GM12878 (cell line): Measurements from ENCODE around the gene TRIM41. TPM values are rescaled to one million over a fixed set of nuclear protein-coding genes. Genes with fewer than 3 reads are reported as not detected.
A peak's percentile ranks its signal among the peaks of the same experiment; 100 is the strongest.

Source experiments
- ATAC-seq: fragments of 200-7000 bp; cut with Tn5 transposase; 3 replicates; pipeline ENCODE4 v1.9.1; 2020; ENCODE audit warnings: mild to moderate bottlenecking, moderate library complexity
- Bru-seq: library from RNA; stranded (reverse); fragments of 400-500 nt; gene quantifications from one replicate; lab custom pipeline; 2021; lab: Mats Ljungman, UMichigan
- BruChase-seq, 2 experiments: library from RNA; stranded (reverse); fragments of 400-500 nt; gene quantifications; one replicate each; lab custom pipeline; 2021; lab: Mats Ljungman, UMichigan
- BruUV-seq: library from RNA; stranded (reverse); fragments of 400-500 nt; replicated peaks from 2 replicates; lab custom pipeline; 2021; lab: Mats Ljungman, UMichigan
- CTCF ChIA-PET: fragments of 300-600 bp; sonication (Branson Sonifier 250); formaldehyde crosslinking; extraction: SDS; loops from one replicate; lab custom pipeline; 2021; ENCODE audit warnings: inconsistent platforms; lab: Yijun Ruan, JAX
- POLR2A ChIA-PET: fragments of 350-600 bp; formaldehyde crosslinking; extraction: SDS; loops from one replicate; lab custom pipeline; 2021; ENCODE audit warnings: inconsistent platforms; lab: Charles Lee
- RAD21 ChIA-PET: fragments of 300-600 bp; sonication (Branson Sonifier 250); formaldehyde crosslinking; loops from one replicate; lab custom pipeline; 2023; ENCODE audit warnings: antibody characterized with exemption; ENCODE audit not compliant: unreplicated experiment; lab: Charles Lee
- SMC1A ChIA-PET: fragments of 300-600 bp; sonication (Branson Sonifier 250); formaldehyde crosslinking; loops from one replicate; lab custom pipeline; 2023; ENCODE audit not compliant: unreplicated experiment, uncharacterized antibody; lab: Charles Lee
- DNase-seq: peaks from one replicate; pipeline ENCODE4 v3.0.0-alpha.2; 2011; ENCODE audit warnings: low read depth, low spot score
- FAIRE-seq: peaks from 3 replicates; lab custom pipeline; 2011; peaks lifted over from hg19 to GRCh38; lab: Jason Lieb, UNC
- H2AFZ ChIP-seq: 2 replicates; pipeline ENCODE4 v1.6.0; 2011; ENCODE audit warnings: low read depth, low read length, control low read depth; ENCODE audit not compliant: control insufficient read depth
- H3K27ac ChIP-seq: 2 replicates; pipeline ENCODE4 v1.5.1; 2011; ENCODE audit warnings: control low read depth; ENCODE audit not compliant: control insufficient read depth, insufficient read depth
- H3K27me3 ChIP-seq, 2 experiments: replicated peaks in 1 of 2; 2 replicates each; pipeline versions ENCODE4 v1.6.0 to v1.6.1; 2011; ENCODE audit warnings: low read length in 1 of 2; ENCODE audit not compliant: control insufficient read depth in 2 of 2, insufficient read depth in 2 of 2
- H3K36me3 ChIP-seq, 2 experiments: 2 replicates each; pipeline ENCODE4 v1.5.1; 2011; ENCODE audit warnings: low read length in 1 of 2; ENCODE audit not compliant: control insufficient read depth in 2 of 2, insufficient read depth in 2 of 2
- H3K4me1 ChIP-seq: 2 replicates; pipeline ENCODE4 v1.6.1; 2011; ENCODE audit warnings: mild to moderate bottlenecking, low read length, moderate library complexity, mixed read lengths; ENCODE audit not compliant: control insufficient read depth, insufficient read depth
- H3K4me2 ChIP-seq: 2 replicates; pipeline ENCODE4 v1.6.0; 2011; ENCODE audit warnings: control low read depth; ENCODE audit not compliant: control insufficient read depth, insufficient read depth
- H3K4me3 ChIP-seq: fragments of 200-600 bp; sonication (generic); 2 replicates; pipeline ENCODE4 v1.5.1; 2016
- H3K79me2 ChIP-seq: 2 replicates; pipeline ENCODE4 v1.6.0; 2011; ENCODE audit warnings: low read length; ENCODE audit not compliant: control insufficient read depth, insufficient read depth
- H3K9ac ChIP-seq: 2 replicates; pipeline ENCODE4 v1.8.0; 2011; ENCODE audit warnings: low read length, control low read depth, mixed read lengths; ENCODE audit not compliant: control insufficient read depth, insufficient read depth
- H3K9me3 ChIP-seq: replicated peaks from 3 replicates; pipeline ENCODE4 v1.5.1; 2011; ENCODE audit warnings: mild to moderate bottlenecking, low read length; ENCODE audit not compliant: control insufficient read depth, insufficient read depth
- H4K20me1 ChIP-seq: 2 replicates; pipeline ENCODE4 v1.6.0; 2011; ENCODE audit not compliant: control insufficient read depth, insufficient read depth
- CEBPB ChIP-seq, 2 experiments: fragments of 150-350 bp in 1 of 2; IDR thresholded peaks; 2 replicates each; pipeline ENCODE4 v1.6.1; 2012 to 2014; ENCODE audit warnings: low read depth in 2 of 2, low read length in 2 of 2, borderline replicate concordance in 1 of 2, inconsistent platforms in 1 of 2
- CREM ChIP-seq: IDR thresholded peaks from 2 replicates; pipeline ENCODE4 v1.6.1; 2014; ENCODE audit warnings: antibody characterized with exemption, low read depth
- HCFC1 ChIP-seq: fragments of 150-350 bp; IDR thresholded peaks from 2 replicates; pipeline ENCODE4 v1.6.1; 2014; ENCODE audit warnings: low read length
- IKZF1 ChIP-seq: fragments of 450-650 bp; conservative IDR thresholded peaks from 2 replicates; pipeline ENCODE4 v1.6.1; 2017; ENCODE audit warnings: antibody characterized with exemption, mild to moderate bottlenecking
- NBN ChIP-seq: fragments of 450-650 bp; IDR thresholded peaks from 2 replicates; pipeline ENCODE4 v1.6.1; 2016
- RELA ChIP-seq: fragments of 450-650 bp; IDR thresholded peaks from 2 replicates; pipeline ENCODE4 v1.8.0; 2014; ENCODE audit warnings: borderline replicate concordance; ENCODE audit not compliant: partially characterized antibody
- RUNX3 ChIP-seq: IDR thresholded peaks from 2 replicates; pipeline ENCODE4 v1.6.1; 2012; ENCODE audit warnings: low read length, inconsistent platforms
- SUPT20H ChIP-seq: IDR thresholded peaks from 2 replicates; pipeline ENCODE4 v1.6.1; 2011; ENCODE audit warnings: low read depth, mild to moderate bottlenecking, low read length, moderate library complexity, borderline replicate concordance; ENCODE audit not compliant: control insufficient read depth
- WGBS: methylation state at CpG from one replicate; pipeline ENCODE4 v1.1.6; 2016; ENCODE audit warnings: low lambda C conversion rate; ENCODE audit not compliant: insufficient replicate concordance, insufficient coverage; ENCODE audit errors: missing lambda C conversion rate; 5-methylcytosine and 5-hydroxymethylcytosine counted together
- in situ Hi-C: fragments of 300-500 bp; cut with MboI; formaldehyde crosslinking; loops from 9 replicates; pipeline ENCODE4 v1.14.3; 2018; ENCODE audit warnings: mixed read lengths
- intact Hi-C: fragments of 100-400 bp; cut with micrococcal nuclease; formaldehyde crosslinking; loops from one replicate; pipeline ENCODE4 v1.14.2; 2022; ENCODE audit not compliant: unreplicated experiment
- long read RNA-seq, 2 experiments: library from polyadenylated mRNA; unstranded; transcript quantifications; one replicate each; pipeline ENCODE4 v2.0.0, GENCODE V29; 2019 to 2020
- polyA minus RNA-seq, 3 experiments: library from RNA; depleted of rRNA, polyadenylated mRNA; stranded (reverse); fragments of >200 nt; gene quantifications; 2 replicates each; pipeline ENCODE4 v1.2.3, GENCODE V29; 2011
- polyA plus RNA-seq, 11 experiments: library from polyadenylated mRNA; depleted of rRNA in 4 of 11; unstranded in 6 of 11; stranded (reverse) in 5 of 11; fragments of >200 nt; fragmentation: Nextera tagmentation in 4 of 11; fragmentation: Illumina TruSeq in 1 of 11; extraction: Ambion mirVana in 4 of 11; extraction: Trizol in 1 of 11; gene quantifications; 1 replicate in 1 of 11; 2 replicates in 10 of 11; pipeline versions ENCODE4 v1.2.1 to v1.2.3, GENCODE V29; 2011 to 2016; ENCODE audit warnings: inconsistent platforms in 2 of 11, missing spikeins in 2 of 11, low read depth in 1 of 11
- total RNA-seq, 4 experiments: library from RNA; depleted of rRNA in 3 of 4; stranded (reverse); fragments of >200 nt in 3 of 4; fragmentation: Illumina TruSeq in 1 of 4; extraction: Trizol in 1 of 4; gene quantifications; 2 replicates each; pipeline versions ENCODE4 v1.2.1 to v1.2.3, GENCODE V29; 2013 to 2021
- TF ChIP-seq, protein P1 (sequence below): IDR thresholded peaks from 2 replicates; pipeline ENCODE4 v1.6.1; 2011; ENCODE audit warnings: low read depth, low read length, improper control_type of control experiment, borderline replicate concordance
- TF ChIP-seq, protein P2 (sequence below): IDR thresholded peaks from 2 replicates; pipeline ENCODE4 v1.6.1; 2011; ENCODE audit warnings: mild to moderate bottlenecking, low read depth, low read length, moderate library complexity; ENCODE audit not compliant: insufficient replicate concordance
- TF ChIP-seq, protein P3 (sequence below): IDR thresholded peaks from 2 replicates; pipeline ENCODE4 v1.6.1; 2012; ENCODE audit warnings: low read length, inconsistent platforms
- TF ChIP-seq, protein P4 (sequence below): fragments of 450-650 bp; IDR thresholded peaks from 2 replicates; pipeline ENCODE4 v1.6.1; 2018; ENCODE audit warnings: borderline replicate concordance, mild to moderate bottlenecking; ENCODE audit not compliant: partially characterized antibody

The TRIM41 gene
- total RNA-seq (2013; cell fraction: nucleolus; rRNA removed), result 30.1 and 34.3 TPM in 2 replicates
- total RNA-seq (2014; rRNA removed) (16.0 and 17.2 TPM in 2 replicates), total RNA-seq (2014; rRNA removed; fragmentation: Illumina TruSeq; extraction: Trizol) (10.5 and 10.6 TPM in 2 replicates), total RNA-seq (2021) (24.6 and 28.9 TPM in 2 replicates), polyA plus RNA-seq (2011; rRNA removed) (14.8 and 17.7 TPM in 2 replicates), polyA plus RNA-seq (2014; fragmentation: Illumina TruSeq; extraction: Trizol) (9.4 and 10.6 TPM in 2 replicates), polyA plus RNA-seq (2014; fragmentation: Nextera tagmentation; extraction: Ambion mirVana) (1 to 10 TPM; 1.0 to 3.2 TPM), polyA plus RNA-seq (2014; rRNA removed) (21.5 and 24.4 TPM in 2 replicates), polyA plus RNA-seq (2016; fragmentation: Nextera tagmentation; extraction: Ambion mirVana) (1 to 10 TPM; 5.2 to 5.5 TPM), polyA minus RNA-seq (2011; rRNA and poly(A)+ RNA removed) (8.6 and 10.9 TPM in 2 replicates), Bru-seq, nascent RNA (percentile 73 among the genes with signal in this experiment), BruChase-seq, experiment 1, labeled RNA remaining after a 6-hour chase (percentile 86 among the genes with signal in this experiment), BruChase-seq, experiment 2, labeled RNA remaining after a 2-hour chase (percentile 79 among the genes with signal in this experiment)
- polyA plus RNA-seq (2011; ENCODE audit: low read depth), result 11.5 TPM
- 16.4 and 21.9 TPM in 2 replicates for polyA plus RNA-seq (2011; cell fraction: cytosol; rRNA removed)
- polyA plus RNA-seq (2011; cell fraction: nucleus; rRNA removed), result 173 and 195 TPM in 2 replicates
- polyA plus RNA-seq (2012), result 21.7 and 28.2 TPM in 2 replicates
- polyA minus RNA-seq (2011; cell fraction: cytosol; rRNA and poly(A)+ RNA removed), result 6.8 and 7.5 TPM in 2 replicates
- polyA minus RNA-seq (2011; cell fraction: nucleus; rRNA and poly(A)+ RNA removed), result 16.0 and 24.7 TPM in 2 replicates
- long read RNA-seq, experiment 1, result 0 reads
- long read RNA-seq, experiment 2, partial matches to known transcripts, result 0 of 1 reads
- long read RNA-seq, experiment 2, other reads (novel, unspliced or antisense), result 1 of 1 reads

DNA sequence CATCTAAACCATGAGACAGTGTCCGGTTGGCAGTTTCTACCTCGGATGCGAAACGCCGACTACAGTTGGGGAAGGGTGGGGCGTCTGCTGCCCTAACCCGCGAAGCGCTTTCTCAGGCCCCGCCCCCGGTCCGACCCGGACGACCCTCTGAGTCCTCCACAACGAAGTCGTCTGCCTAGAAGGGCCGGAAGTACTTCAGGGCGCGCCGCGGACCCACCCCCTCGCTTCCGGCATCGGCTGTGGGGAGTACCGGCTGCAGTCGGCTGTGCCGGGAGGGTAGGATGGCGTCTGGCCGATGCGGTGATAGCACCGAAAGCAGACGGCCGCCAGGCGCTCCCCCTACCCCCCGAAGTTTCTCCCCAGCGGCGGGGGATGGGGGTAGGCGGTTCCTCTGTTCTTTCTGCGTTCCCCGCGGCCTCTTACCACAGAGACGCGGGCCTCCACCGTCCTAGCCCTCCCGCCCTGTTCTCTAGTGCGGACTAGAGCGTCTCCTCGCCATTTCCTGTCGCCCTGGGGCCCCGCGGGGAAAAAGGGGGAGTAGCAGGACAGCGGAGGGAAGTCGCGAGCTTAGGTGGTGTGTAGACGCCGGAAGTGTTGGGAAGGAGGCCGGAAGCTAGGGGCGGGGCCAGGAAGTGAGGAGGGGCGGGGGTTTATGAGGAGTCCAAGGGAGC is at the start of gene TRIM41:
TSS of gene TRIM41 (plus strand) at position 224 of the 671 bp plus-strand sequence. CDS start 719 bp downstream, outside the sequence.
- Histone ChIP-seq H3K9me3 (no peaks in the 10 kb centered on the region), H3K79me2 (peaks cover 23% of the 10 kb centered on the region), H3K4me2 (peak within 1 kb of the TSS; percentile 92), H4K20me1 (no peaks in the 10 kb centered on the region), H3K36me3 (no peaks in the 10 kb centered on the region), H3K4me1 (peaks cover 20% of the 10 kb centered on the region), H3K4me3 (peak within 1 kb of the TSS; percentile 98), H3K27me3 (no peaks in the 10 kb centered on the region), H2AFZ (peak within 1 kb of the TSS; percentile 77), H3K27ac (peak within 1 kb of the TSS; percentile 95), H3K9ac (peak within 1 kb of the TSS; percentile 81)
- DNase-seq (peak; percentile 94), FAIRE-seq (peak; percentile 85), ATAC-seq (peak; percentile 77)
- in situ Hi-C loops (no loop called here), intact Hi-C loops (loop anchor here (1.0 to 2.0 kb wide), 2 partner anchors 21 to 38 kb away; partner anchors contain the start of gene TRIM52)
- ChIA-PET CTCF (interaction anchor here (0.6 to 2.6 kb wide), 7 partner anchors 16 to 38 kb away, joined by 3 to 12 read pairs (median 3); no protein-coding TSS in a partner anchor), POLR2A (interaction anchor here (1.3 to 5.1 kb wide), 11 partner anchors 11 to 38 kb away, joined by 5 to 36 read pairs (median 10); partner anchors contain the start of genes RACK1 and TRIM52), RAD21 (interaction anchor here (0.6 to 2.6 kb wide), 8 partner anchors 16 to 38 kb away, joined by 3 to 25 read pairs (median 4); no protein-coding TSS in a partner anchor), SMC1A (interaction anchor here (1.0 to 1.9 kb wide), 11 partner anchors 16 to 53 kb away, joined by 3 to 10 read pairs (median 4); partner anchors contain the start of genes RACK1 and TRIM7)
- no TSS peak for BruUV-seq
- under 1% methylated on average over 52 of the region's 59 CpGs for WGBS
- TF ChIP-seq, protein P1, sequence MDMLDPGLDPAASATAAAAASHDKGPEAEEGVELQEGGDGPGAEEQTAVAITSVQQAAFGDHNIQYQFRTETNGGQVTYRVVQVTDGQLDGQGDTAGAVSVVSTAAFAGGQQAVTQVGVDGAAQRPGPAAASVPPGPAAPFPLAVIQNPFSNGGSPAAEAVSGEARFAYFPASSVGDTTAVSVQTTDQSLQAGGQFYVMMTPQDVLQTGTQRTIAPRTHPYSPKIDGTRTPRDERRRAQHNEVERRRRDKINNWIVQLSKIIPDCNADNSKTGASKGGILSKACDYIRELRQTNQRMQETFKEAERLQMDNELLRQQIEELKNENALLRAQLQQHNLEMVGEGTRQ, result no peak
- TF ChIP-seq, protein P2, sequence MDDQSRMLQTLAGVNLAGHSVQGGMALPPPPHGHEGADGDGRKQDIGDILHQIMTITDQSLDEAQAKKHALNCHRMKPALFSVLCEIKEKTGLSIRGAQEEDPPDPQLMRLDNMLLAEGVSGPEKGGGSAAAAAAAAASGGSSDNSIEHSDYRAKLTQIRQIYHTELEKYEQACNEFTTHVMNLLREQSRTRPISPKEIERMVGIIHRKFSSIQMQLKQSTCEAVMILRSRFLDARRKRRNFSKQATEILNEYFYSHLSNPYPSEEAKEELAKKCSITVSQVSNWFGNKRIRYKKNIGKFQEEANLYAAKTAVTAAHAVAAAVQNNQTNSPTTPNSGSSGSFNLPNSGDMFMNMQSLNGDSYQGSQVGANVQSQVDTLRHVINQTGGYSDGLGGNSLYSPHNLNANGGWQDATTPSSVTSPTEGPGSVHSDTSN, result peak; percentile 32
- TF ChIP-seq CEBPB (IDR thresholded peaks at IDR 0.05; ENCODE audit: borderline replicate concordance in 1 of 2, low read depth in 2 of 2, low read length in 2 of 2) (no peak), SUPT20H (no peak), RELA (peak; percentile 82), CREM (peak; percentile 89), IKZF1 (peak; percentile 100), RUNX3 (no peak), HCFC1 (peak; percentile 74), NBN (peak; percentile 97; the same call in 1 of the 2 replicates)
- TF ChIP-seq, protein P3, sequence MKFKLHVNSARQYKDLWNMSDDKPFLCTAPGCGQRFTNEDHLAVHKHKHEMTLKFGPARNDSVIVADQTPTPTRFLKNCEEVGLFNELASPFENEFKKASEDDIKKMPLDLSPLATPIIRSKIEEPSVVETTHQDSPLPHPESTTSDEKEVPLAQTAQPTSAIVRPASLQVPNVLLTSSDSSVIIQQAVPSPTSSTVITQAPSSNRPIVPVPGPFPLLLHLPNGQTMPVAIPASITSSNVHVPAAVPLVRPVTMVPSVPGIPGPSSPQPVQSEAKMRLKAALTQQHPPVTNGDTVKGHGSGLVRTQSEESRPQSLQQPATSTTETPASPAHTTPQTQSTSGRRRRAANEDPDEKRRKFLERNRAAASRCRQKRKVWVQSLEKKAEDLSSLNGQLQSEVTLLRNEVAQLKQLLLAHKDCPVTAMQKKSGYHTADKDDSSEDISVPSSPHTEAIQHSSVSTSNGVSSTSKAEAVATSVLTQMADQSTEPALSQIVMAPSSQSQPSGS, result no peak
- TF ChIP-seq, protein P4, sequence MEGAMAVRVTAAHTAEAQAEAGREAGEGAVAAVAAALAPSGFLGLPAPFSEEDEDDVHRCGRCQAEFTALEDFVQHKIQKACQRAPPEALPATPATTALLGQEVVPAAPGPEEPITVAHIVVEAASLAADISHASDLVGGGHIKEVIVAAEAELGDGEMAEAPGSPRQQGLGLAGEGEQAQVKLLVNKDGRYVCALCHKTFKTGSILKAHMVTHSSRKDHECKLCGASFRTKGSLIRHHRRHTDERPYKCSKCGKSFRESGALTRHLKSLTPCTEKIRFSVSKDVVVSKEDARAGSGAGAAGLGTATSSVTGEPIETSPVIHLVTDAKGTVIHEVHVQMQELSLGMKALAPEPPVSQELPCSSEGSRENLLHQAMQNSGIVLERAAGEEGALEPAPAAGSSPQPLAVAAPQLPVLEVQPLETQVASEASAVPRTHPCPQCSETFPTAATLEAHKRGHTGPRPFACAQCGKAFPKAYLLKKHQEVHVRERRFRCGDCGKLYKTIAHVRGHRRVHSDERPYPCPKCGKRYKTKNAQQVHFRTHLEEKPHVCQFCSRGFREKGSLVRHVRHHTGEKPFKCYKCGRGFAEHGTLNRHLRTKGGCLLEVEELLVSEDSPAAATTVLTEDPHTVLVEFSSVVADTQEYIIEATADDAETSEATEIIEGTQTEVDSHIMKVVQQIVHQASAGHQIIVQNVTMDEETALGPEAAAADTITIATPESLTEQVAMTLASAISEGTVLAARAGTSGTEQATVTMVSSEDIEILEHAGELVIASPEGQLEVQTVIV, result no peak
